ENCODE data around the gene UGT1A3.

DNA sequence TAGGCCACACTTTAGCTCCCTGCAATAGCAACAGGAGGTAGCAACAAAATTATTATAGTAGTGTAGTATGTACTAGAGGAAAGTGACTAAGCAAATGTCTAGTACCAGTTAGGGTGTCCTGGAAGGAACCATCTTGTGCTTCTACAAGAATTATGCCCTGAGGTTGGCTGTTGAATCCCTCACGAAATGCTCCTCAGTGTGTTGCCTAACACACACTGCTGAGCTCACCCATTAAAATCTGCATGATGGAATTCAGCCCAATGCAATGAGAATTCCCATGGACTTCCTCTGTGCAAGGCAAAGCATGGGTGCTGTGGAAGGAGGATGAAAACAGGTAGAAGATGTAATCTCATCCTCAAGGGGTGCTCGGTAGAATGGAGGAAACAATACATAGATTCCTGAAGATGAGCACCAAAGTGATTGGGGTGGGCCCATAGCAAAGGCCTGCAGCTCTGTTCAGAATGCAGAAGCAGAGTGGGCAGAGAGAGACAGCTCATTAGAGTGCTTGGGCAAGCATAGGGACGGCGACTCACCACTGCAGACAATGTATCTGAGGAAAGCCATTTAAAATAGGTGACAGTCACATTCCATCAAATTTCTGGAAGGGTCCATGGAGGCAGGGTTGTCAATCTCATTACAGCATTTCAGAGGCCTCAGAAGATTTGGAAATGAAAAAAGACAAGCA is 48.3 kb upstream of the UGT1A3 start:
- TF ChIP-seq, protein P1, sequence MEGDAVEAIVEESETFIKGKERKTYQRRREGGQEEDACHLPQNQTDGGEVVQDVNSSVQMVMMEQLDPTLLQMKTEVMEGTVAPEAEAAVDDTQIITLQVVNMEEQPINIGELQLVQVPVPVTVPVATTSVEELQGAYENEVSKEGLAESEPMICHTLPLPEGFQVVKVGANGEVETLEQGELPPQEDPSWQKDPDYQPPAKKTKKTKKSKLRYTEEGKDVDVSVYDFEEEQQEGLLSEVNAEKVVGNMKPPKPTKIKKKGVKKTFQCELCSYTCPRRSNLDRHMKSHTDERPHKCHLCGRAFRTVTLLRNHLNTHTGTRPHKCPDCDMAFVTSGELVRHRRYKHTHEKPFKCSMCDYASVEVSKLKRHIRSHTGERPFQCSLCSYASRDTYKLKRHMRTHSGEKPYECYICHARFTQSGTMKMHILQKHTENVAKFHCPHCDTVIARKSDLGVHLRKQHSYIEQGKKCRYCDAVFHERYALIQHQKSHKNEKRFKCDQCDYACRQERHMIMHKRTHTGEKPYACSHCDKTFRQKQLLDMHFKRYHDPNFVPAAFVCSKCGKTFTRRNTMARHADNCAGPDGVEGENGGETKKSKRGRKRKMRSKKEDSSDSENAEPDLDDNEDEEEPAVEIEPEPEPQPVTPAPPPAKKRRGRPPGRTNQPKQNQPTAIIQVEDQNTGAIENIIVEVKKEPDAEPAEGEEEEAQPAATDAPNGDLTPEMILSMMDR (optimal IDR thresholded peaks at IDR 0.05 in 1 of 3, IDR thresholded peaks at IDR 0.05 in 1 of 3, conservative IDR thresholded peaks at IDR 0.05 in 1 of 3; ENCODE audit: extremely low read depth in 1 of 3, insufficient read depth in 2 of 3, low read length in 3 of 3): no peak
- TF ChIP-seq EZH2 (IDR thresholded peaks at IDR 0.05; ENCODE audit: low read length): no peak
